MM.1S (cell line): ENCODE results near the gene GBX2.

Experiments
- CTCF ChIP-seq: fragments of 300-600 bp; sonication (generic); IDR thresholded peaks from 2 replicates; pipeline ENCODE4 v1.5.1; 2016; ENCODE audit warnings: antibody characterized with exemption, low read length, mixed read lengths
- EZH2 ChIP-seq: fragments of 300-600 bp; sonication (generic); optimal IDR thresholded peaks from 2 replicates; pipeline ENCODE3; 2017; ENCODE audit warnings: low read depth, mild to moderate bottlenecking, antibody characterized with exemption, low read length, mixed read lengths
- EZH2phosphoT487 ChIP-seq: fragments of 300-600 bp; sonication (generic); IDR thresholded peaks from 2 replicates; pipeline ENCODE4 v1.6.1; 2018; ENCODE audit warnings: antibody characterized with exemption, low read length

- TF ChIP-seq CTCF, result no peak
- TF ChIP-seq EZH2, result no peak
- no peak for TF ChIP-seq EZH2phosphoT487
Observed at GRCh38 chr2:236194786-236195185, 26.6 kb upstream of the GBX2 start.
